Muscle layer of duodenum (tissue), 2 donors: Measurements from ENCODE around the gene SUPT3H.
"Not testable (repeated sequence)": the region's sequence is repeated elsewhere in the genome, so short reads cannot be mapped to it uniquely, and the experiment has no call there.

Experiments
- H3K27ac ChIP-seq: one replicate; pipeline ENCODE4 v1.7.0; 2013; ENCODE audit warnings: mild to moderate bottlenecking, low read length
- H3K27me3 ChIP-seq: one replicate; pipeline ENCODE4 v1.7.0; 2013; ENCODE audit warnings: low read depth, mild to moderate bottlenecking, control low read depth, low read length
- H3K36me3 ChIP-seq, 2 donors: one replicate each; pipeline ENCODE4 v1.7.0; 2013; ENCODE audit warnings: low read length in 2 of 2, control low read depth in 1 of 2, mild to moderate bottlenecking in 1 of 2; ENCODE audit not compliant: insufficient read depth in 2 of 2, control insufficient read depth in 1 of 2
- H3K4me1 ChIP-seq, 2 donors: one replicate each; pipeline ENCODE4 v1.7.0; 2013; ENCODE audit warnings: low read length in 2 of 2, mild to moderate bottlenecking in 2 of 2, control low read depth in 1 of 2, moderate library complexity in 1 of 2; ENCODE audit not compliant: insufficient read depth in 2 of 2, control insufficient read depth in 1 of 2
- H3K4me3 ChIP-seq, 2 donors: one replicate each; pipeline ENCODE4 v1.7.0; 2013; ENCODE audit warnings: low read length in 2 of 2, low read depth in 1 of 2, mild to moderate bottlenecking in 1 of 2
- H3K9me3 ChIP-seq, 2 donors: one replicate each; pipeline ENCODE4 v1.7.0; 2013; ENCODE audit warnings: low read length in 2 of 2, control low read depth in 1 of 2, mild to moderate bottlenecking in 1 of 2; ENCODE audit not compliant: control insufficient read depth in 1 of 2
- donor health status: healthy.

SUPT3H gene

DNA sequence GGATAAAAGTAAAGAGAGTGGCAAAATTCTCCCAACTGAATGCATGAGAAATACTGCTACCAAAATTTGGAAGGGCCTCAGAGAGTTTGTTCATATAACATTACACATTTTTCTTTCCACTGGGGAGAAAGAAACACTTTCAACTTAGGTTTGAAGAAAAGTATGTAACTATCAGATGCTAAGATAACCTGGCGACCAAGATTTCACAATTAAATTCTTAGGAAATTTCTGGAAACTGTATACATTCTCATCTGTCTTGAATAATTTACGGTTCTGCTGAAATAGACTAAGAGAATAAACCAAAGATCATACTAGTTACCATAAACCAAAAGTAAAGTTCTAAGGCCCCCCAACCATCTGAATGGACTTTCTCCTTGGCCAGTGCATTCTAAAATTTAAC, 462.6 kb downstream of the SUPT3H start:
- Histone ChIP-seq H3K27ac (no peak overlapping the region), H3K9me3 (no peaks in the 10 kb centered on the region), H3K27me3 (no peaks in the 10 kb centered on the region), H3K36me3 (no peaks in the 10 kb centered on the region), H3K4me3 (no peak overlapping the region), H3K4me1 (no peaks in the 10 kb centered on the region)

DNA sequence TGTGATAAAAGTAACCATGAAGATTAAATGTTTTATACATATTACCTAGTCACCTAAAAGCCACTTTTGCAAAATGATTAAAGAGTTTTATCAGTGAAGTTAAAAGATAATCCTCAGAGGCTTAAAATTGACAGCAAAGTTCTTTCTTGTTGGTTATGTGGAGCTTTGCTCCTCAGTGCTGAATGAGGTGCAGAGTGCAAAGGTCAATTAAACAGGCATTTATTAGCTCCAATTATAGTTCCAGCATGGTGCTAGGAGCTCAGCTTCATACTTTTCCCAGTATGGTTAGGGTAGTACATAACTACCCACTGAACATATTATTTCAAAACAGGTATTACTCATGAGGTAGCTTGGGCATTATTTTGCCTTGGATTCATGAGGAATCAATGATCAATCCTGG, 463.6 kb downstream of the SUPT3H start:
- Histone ChIP-seq H3K36me3 (no peaks in the 10 kb centered on the region), H3K4me3 (no peak overlapping the region), H3K9me3 (no peaks in the 10 kb centered on the region), H3K4me1 (no peaks in the 10 kb centered on the region), H3K27me3 (no peaks in the 10 kb centered on the region), H3K27ac (no peak overlapping the region)

DNA sequence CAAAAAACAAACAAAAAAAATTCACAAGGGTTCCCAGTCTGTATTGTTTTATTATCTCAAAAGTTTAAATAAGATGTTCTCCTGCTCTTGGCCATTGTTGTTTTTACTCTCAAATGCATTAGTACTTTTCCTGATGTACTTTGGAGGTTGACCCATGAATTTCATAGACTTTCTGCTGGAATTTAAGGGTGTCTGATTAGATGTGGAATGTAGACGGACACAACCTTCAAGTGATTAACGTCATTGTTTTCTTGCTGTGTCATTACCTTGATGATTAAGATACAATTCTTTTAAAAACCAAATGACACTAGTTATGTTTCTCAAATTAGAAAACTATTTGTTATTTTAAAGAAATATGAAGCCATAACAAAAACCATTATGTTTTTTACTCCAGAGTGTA, 471.0 kb downstream of the SUPT3H start:
- no peaks in the 10 kb centered on the region for H3K27me3 ChIP-seq
- no peak overlapping the region for H3K27ac ChIP-seq
- no peaks in the 10 kb centered on the region for H3K36me3 ChIP-seq
- H3K4me1 ChIP-seq, result no peaks in the 10 kb centered on the region
- no peaks in the 10 kb centered on the region for H3K9me3 ChIP-seq
- no peak overlapping the region for H3K4me3 ChIP-seq

DNA sequence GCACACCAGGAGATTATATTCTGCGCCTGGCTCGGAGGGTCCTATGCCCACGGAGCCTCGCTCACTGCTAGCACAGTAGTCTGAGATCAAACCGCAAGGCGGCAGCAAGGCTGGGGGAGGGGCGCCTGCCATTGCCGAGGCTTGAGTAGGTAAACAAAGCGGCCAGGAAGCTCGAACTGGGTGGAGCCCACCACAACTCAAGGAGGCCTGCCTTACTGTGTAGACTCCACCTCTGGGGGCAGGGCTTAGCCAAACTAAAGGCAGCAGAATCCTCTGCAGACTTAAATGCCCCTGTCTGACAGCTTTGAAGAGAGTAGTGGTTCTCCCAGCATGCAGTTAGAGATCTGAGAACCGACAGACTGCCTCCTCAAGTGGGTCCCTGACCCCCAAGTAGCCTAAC, 477.4 kb downstream of the SUPT3H start:
- not testable (repeated sequence) for H3K4me3 ChIP-seq, H3K27ac ChIP-seq, H3K36me3 ChIP-seq, H3K9me3 ChIP-seq, H3K27me3 ChIP-seq, H3K4me1 ChIP-seq

DNA sequence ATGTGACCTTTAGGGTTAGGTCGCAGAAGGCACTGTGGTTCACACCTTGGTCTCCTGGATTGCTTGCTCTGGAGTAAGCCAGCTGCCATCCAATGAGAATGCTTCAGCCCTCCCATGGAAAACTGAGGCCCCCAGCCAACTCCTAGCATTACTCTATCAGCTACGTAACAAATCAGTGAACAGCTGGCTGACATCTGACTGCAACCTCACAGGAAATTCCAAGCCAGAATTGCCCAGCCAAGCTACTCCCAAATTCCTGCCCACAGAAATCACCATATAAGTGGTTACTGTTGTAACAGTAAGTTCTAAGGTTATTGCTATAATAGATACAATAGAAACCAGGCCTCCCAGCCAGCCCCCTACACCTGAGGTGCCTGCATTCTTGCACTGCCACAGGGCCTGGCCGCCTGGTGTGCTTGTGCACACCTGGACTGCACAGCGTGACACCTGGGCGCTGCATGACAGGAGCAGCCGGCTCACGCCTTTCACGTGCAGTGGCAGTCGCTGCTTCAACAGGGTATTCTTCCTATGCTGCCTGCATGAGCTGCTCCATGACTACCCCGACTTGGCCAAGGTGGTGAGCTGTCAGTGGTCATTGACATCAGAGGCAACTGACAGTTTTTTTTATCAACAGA, 479.3 kb downstream of the SUPT3H start:
- Histone ChIP-seq H3K4me1 (no peaks in the 10 kb centered on the region), H3K9me3 (no peaks in the 10 kb centered on the region), H3K4me3 (no peak overlapping the region), H3K27me3 (no peaks in the 10 kb centered on the region), H3K27ac (no peak overlapping the region), H3K36me3 (no peaks in the 10 kb centered on the region)

DNA sequence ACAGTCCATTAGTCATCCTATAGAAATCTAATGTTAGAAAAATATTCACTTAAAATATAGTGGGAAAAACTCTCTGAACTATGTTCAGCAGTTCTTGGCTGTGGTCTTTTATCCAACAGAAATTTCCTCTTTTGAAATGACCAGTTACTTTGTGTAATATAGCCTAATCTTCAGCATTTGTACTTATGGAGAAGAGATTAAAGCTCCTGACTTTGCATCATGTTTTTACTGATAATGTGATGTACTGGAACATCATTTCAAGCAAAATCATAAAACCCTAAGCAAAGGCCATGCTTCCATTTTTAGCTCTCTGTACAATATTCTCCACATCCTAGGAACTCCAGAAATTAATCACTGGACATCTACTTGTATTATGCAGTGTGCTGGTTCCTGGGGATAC, 480.4 kb downstream of the SUPT3H start:
- H3K36me3 ChIP-seq, result no peaks in the 10 kb centered on the region
- no peak overlapping the region for H3K27ac ChIP-seq
- H3K27me3 ChIP-seq, result no peaks in the 10 kb centered on the region
- H3K9me3 ChIP-seq, result no peaks in the 10 kb centered on the region
- H3K4me3 ChIP-seq, result no peak overlapping the region
- H3K4me1 ChIP-seq, result no peaks in the 10 kb centered on the region

DNA sequence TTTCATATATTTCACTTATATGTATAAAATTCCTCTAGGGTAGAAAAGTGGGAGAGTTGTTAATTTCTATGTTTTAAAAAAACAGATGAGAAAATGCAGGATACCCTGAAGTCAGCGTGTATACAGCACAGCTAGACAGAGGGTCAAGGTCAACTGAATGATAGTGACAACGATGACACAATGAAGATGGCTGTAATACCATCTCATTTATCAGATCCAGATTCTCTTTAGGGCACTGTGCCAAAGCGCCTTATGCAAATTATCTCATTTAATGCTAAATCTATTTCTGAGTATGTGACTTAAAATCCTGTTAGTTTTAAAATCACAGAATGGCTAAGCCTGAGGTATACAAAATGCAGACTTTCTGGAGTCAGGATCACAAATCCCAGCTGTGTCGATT, 481.0 kb downstream of the SUPT3H start:
- H3K36me3 ChIP-seq, result no peaks in the 10 kb centered on the region
- no peaks in the 10 kb centered on the region for H3K4me1 ChIP-seq
- no peak overlapping the region for H3K4me3 ChIP-seq
- H3K27me3 ChIP-seq, result no peaks in the 10 kb centered on the region
- H3K9me3 ChIP-seq, result no peaks in the 10 kb centered on the region
- no peak overlapping the region for H3K27ac ChIP-seq

DNA sequence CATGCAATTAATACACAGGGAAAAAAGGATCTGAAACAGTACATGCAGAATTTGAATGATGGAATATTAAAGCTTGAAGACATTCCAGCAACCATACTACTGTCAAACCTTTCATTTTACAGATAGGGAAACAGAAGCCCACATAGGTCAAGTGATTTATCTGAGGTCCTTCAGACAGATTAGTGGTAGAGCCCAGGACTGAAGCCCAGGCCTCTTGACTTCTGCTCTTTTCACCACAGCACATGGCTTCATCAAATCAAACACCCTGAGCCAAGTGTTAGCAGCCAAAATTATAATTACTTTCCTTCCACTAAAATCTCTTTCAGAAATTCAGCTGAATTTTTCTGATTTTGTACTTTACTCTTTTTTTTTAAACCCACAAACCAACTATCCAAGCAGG, 485.2 kb downstream of the SUPT3H start:
- H3K36me3 ChIP-seq, result no peaks in the 10 kb centered on the region
- H3K27me3 ChIP-seq, result no peaks in the 10 kb centered on the region
- no peak overlapping the region for H3K4me3 ChIP-seq

DNA sequence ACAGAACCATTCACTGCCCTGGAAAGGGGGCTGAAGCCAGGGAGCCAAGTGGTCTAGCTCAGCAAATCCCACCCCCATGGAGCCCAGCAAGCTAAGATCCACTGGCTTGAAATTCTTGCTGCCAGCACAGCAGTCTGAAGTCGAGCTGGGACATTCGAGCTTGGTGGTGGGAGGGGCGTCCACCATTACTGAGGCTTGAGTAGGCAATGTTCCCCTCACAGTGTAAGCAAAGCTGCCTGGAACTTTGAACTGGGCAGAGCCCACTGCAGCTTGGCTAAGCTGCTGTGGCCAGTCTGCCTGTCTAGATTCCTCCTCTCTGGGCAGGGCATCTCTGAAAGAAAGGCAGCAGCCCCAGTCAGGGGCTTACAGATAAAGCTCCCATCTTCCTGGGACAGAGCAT, 498.7 kb downstream of the SUPT3H start:
- H3K4me1 ChIP-seq, H3K27me3 ChIP-seq, H3K4me3 ChIP-seq, H3K27ac ChIP-seq, H3K36me3 ChIP-seq, H3K9me3 ChIP-seq: not testable (repeated sequence)

More for the DNA sequence above, 485.2 kb downstream of the SUPT3H start:
- H3K4me1 ChIP-seq, result no peaks in the 10 kb centered on the region
- H3K27ac ChIP-seq, result no peak overlapping the region
- no peaks in the 10 kb centered on the region for H3K9me3 ChIP-seq

DNA sequence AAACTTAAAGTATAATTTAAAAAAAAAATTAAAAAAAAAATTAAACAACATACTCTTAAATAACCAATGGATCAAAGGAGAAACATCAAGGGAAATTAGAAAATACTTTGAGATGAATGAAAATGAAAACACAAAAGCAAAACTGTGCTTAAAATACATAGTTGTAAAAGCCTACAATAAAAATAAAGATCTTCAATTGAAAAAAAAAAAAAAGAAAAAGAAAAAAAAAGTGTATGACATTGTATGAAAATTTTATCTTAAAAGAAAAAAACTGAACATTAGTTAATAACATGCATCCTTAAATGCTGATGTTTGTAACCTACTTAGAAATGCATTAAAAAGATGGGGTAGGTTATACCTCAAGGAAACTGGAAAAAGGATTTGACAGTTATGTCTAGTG, 501.1 kb downstream of the SUPT3H start:
- not testable (repeated sequence) for H3K27ac ChIP-seq, H3K9me3 ChIP-seq, H3K36me3 ChIP-seq, H3K4me1 ChIP-seq, H3K4me3 ChIP-seq, H3K27me3 ChIP-seq

DNA sequence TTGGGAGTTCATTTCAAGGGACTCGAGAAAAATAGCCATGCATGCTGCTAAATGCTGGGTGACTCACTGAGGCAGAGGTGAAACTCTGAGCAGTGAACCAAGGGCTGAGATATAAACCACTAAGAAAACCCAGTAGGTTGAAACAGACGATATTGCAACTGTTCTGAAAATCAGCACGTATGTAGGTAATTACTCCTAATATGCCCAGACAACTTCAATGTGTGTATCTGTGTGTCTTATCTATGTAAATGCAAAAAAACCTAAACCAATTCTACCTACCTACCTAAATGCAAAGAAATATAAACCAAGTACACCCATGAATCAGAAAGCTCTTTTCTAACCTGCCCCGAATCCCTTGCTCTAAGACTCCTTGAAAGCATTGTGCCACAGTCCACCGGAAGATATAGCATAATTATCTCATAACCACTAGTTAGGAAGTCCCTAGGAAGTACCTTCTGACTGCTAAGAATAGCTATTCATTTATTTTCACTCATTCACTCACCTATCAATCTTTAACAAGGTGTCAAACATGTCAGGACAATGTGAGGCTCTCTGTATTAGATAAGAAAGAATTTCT, 508.3 kb downstream of the SUPT3H start:
- Histone ChIP-seq H3K27me3 (no peaks in the 10 kb centered on the region), H3K4me1 (no peaks in the 10 kb centered on the region), H3K27ac (no peak overlapping the region), H3K36me3 (no peaks in the 10 kb centered on the region), H3K9me3 (peaks cover 0 to 10% of the 10 kb centered on the region in 2 donors), H3K4me3 (no peak overlapping the region)

DNA sequence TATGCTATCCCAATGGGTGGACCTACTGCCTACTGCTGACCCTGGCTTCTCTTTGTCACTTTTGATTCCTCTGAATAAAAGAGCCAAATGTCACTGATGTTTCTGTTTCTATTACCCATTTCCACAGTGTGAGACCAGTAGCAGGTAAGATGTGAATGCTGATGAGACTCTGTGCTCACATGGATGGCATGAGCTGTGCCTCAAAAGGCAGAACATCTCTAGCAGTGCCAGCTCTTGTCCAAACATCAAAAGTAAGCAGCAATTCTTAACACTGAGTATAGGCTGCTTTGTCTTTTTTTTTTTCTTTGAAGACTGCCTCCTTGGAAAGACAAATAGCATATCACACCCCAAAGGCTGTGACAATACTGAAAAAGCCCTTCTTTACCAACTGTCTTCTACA, 508.8 kb downstream of the SUPT3H start:
- Histone ChIP-seq H3K4me1 (no peaks in the 10 kb centered on the region), H3K36me3 (no peaks in the 10 kb centered on the region), H3K27ac (no peak overlapping the region), H3K9me3 (peaks cover 0 to 10% of the 10 kb centered on the region in 2 donors), H3K4me3 (no peak overlapping the region), H3K27me3 (no peaks in the 10 kb centered on the region)
